SK-N-SH treated with all-trans-retinoic acid at 6 μM for 48 hours (cell line): ENCODE results near the gene TMEM53.
"Not testable (repeated sequence)": the region's sequence is repeated elsewhere in the genome, so short reads cannot be mapped to it uniquely, and the experiment has no call there.

Experiments used
- ATAC-seq: fragments of 200-7000 bp; cut with Tn5 transposase; 3 replicates; pipeline ENCODE4 v1.9.1; 2020; ENCODE audit warnings: mild to moderate bottlenecking, moderate library complexity
- ARNTL ChIP-seq: fragments of 450-650 bp; formaldehyde crosslinking; IDR thresholded peaks from 2 replicates; pipeline ENCODE4 v1.5.0; 2020; ENCODE audit warnings: low read depth, mild to moderate bottlenecking, moderate library complexity, borderline replicate concordance
- BACH2 ChIP-seq: fragments of 250-450 bp; sonication (Bioruptor Pico); IDR thresholded peaks from 2 replicates; pipeline ENCODE4 v1.9.0; 2021; ENCODE audit warnings: mild to moderate bottlenecking, borderline replicate concordance
- CREB5 ChIP-seq: fragments of 250-450 bp; sonication (Bioruptor Pico); IDR thresholded peaks from 2 replicates; pipeline ENCODE4 v1.5.1; 2020; ENCODE audit warnings: low read depth, mild to moderate bottlenecking, moderate library complexity
- CSRNP3 ChIP-seq: fragments of 250-450 bp; sonication (Bioruptor Pico); IDR thresholded peaks from 2 replicates; pipeline ENCODE4 v1.5.1; 2021; ENCODE audit warnings: mild to moderate bottlenecking, moderate library complexity
- GLIS3 ChIP-seq: fragments of 250-450 bp; sonication (Bioruptor Pico); IDR thresholded peaks from 2 replicates; pipeline ENCODE4 v1.5.0; 2020; ENCODE audit warnings: mild to moderate bottlenecking, moderate library complexity
- ISL1 ChIP-seq: fragments of 250-450 bp; sonication (Bioruptor Pico); IDR thresholded peaks from 2 replicates; pipeline ENCODE4 v2.1.2; 2022; ENCODE audit warnings: mild to moderate bottlenecking, moderate library complexity
- OSR1 ChIP-seq: fragments of 250-450 bp; sonication (Bioruptor Pico); IDR thresholded peaks from 2 replicates; pipeline ENCODE4 v1.8.0; 2022; ENCODE audit warnings: moderate library complexity, mild to moderate bottlenecking, inconsistent platforms
- PATZ1 ChIP-seq: fragments of 250-450 bp; sonication (Bioruptor Pico); IDR thresholded peaks from 2 replicates; pipeline ENCODE4 v1.8.0; 2020; ENCODE audit warnings: mild to moderate bottlenecking, moderate library complexity, borderline replicate concordance
- POU6F1 ChIP-seq: fragments of 250-450 bp; sonication (Bioruptor Pico); IDR thresholded peaks from 2 replicates; pipeline ENCODE4 v1.8.0; 2021; ENCODE audit warnings: low read depth, mild to moderate bottlenecking, moderate library complexity, borderline replicate concordance
- PPARA ChIP-seq: fragments of 250-450 bp; sonication (Bioruptor Pico); IDR thresholded peaks from 2 replicates; pipeline ENCODE4 v1.5.0; 2020; ENCODE audit warnings: mild to moderate bottlenecking, borderline replicate concordance
- RARB ChIP-seq: fragments of 250-450 bp; sonication (Bioruptor Pico); IDR thresholded peaks from 2 replicates; pipeline ENCODE4 v1.8.0; 2021; ENCODE audit warnings: mild to moderate bottlenecking, moderate library complexity
- SNAI2 ChIP-seq: fragments of 250-450 bp; sonication (Bioruptor Pico); IDR thresholded peaks from 2 replicates; pipeline ENCODE4 v1.5.0; 2020; ENCODE audit warnings: mild to moderate bottlenecking, moderate library complexity
- TCF4 ChIP-seq: fragments of 250-450 bp; sonication (Bioruptor Pico); IDR thresholded peaks from 2 replicates; pipeline ENCODE4 v1.8.0; 2021; ENCODE audit warnings: mild to moderate bottlenecking, moderate library complexity, borderline replicate concordance
- ZC3H10 ChIP-seq: fragments of 250-450 bp; sonication (Bioruptor Pico); IDR thresholded peaks from 2 replicates; pipeline ENCODE4 v1.5.1; 2021; ENCODE audit warnings: mild to moderate bottlenecking, moderate library complexity
- ZFP3 ChIP-seq: fragments of 250-450 bp; sonication (Bioruptor Pico); IDR thresholded peaks from 2 replicates; pipeline ENCODE4 v1.5.0; 2020; ENCODE audit warnings: mild to moderate bottlenecking, moderate library complexity
- ZNF565 ChIP-seq: fragments of 450-650 bp; formaldehyde crosslinking; conservative IDR thresholded peaks from 2 replicates; pipeline ENCODE4 v1.5.0; 2020; ENCODE audit warnings: low read depth, mild to moderate bottlenecking, moderate library complexity
- ZNF70 ChIP-seq: fragments of 450-650 bp; formaldehyde crosslinking; IDR thresholded peaks from 2 replicates; pipeline ENCODE4 v1.5.0; 2020; ENCODE audit warnings: mild to moderate bottlenecking, moderate library complexity
- ZNF8 ChIP-seq: fragments of 450-650 bp; formaldehyde crosslinking; IDR thresholded peaks from 2 replicates; pipeline ENCODE4 v1.5.0; 2020; ENCODE audit warnings: mild to moderate bottlenecking, moderate library complexity

The TMEM53 gene

GRCh38 chr1:44701141-44701573 is 26.9 kb upstream of the TMEM53 start (continued):
- TF ChIP-seq PATZ1, result no peak
- no peak for TF ChIP-seq ARNTL (CRISPR knock-in tag)
- no peak for TF ChIP-seq POU6F1

GRCh38 chr1:44700573-44700972 is 26.3 kb upstream of the TMEM53 start:
- TF ChIP-seq CSRNP3 (CRISPR knock-in tag) (no peak), RARB (no peak), POU6F1 (no peak), ISL1 (CRISPR knock-in tag) (no peak), GLIS3 (CRISPR knock-in tag) (no peak), OSR1 (CRISPR knock-in tag) (no peak), ZNF565 (no peak), PPARA (CRISPR knock-in tag) (no peak), ARNTL (CRISPR knock-in tag) (no peak), ZFP3 (CRISPR knock-in tag) (no peak), BACH2 (no peak), SNAI2 (no peak)

GRCh38 chr1:44699375-44699774 is 25.1 kb upstream of the TMEM53 start:
- ATAC-seq, result not testable (repeated sequence)

More at GRCh38 chr1:44700573-44700972, 26.3 kb upstream of the TMEM53 start:
- no peak for ATAC-seq

- ATAC-seq, result no peak
- TF ChIP-seq CREB5 (CRISPR knock-in tag) (no peak), TCF4 (CRISPR knock-in tag) (no peak), ARNTL (CRISPR knock-in tag) (no peak), BACH2 (no peak), PATZ1 (no peak)
These were observed 23.9 kb upstream of the TMEM53 start for GRCh38 chr1:44698138-44698537.

- TF ChIP-seq ZFP3 (CRISPR knock-in tag), result no peak
- no peak for TF ChIP-seq ZNF70 (CRISPR knock-in tag)
- TF ChIP-seq ZNF565, result no peak
- no peak for TF ChIP-seq BACH2
- no peak for TF ChIP-seq POU6F1
- no peak for TF ChIP-seq ZNF8 (CRISPR knock-in tag)
- TF ChIP-seq ISL1 (CRISPR knock-in tag), result no peak
- no peak for TF ChIP-seq ARNTL (CRISPR knock-in tag)
- TF ChIP-seq RARB, result no peak
- TF ChIP-seq ZC3H10 (CRISPR knock-in tag), result no peak
- TF ChIP-seq, all 23 proteins: peak for 0
- ATAC-seq, result no peak
These were observed 22.6 kb upstream of the TMEM53 start for GRCh38 chr1:44696789-44697345.
